HEK293 (cell line): ENCODE measurements around the gene SCD.

Source experiments
- CTCF ChIA-PET: fragments of 350-600 bp; formaldehyde crosslinking; extraction: SDS; loops from one replicate; lab custom pipeline; 2021; ENCODE audit warnings: antibody characterized with exemption; lab: Yijun Ruan, JAX
- POLR2A ChIA-PET: fragments of 300-600 bp; formaldehyde crosslinking; extraction: SDS; loops from one replicate; lab custom pipeline; 2020; ENCODE audit warnings: antibody characterized with exemption, inconsistent platforms; lab: Yijun Ruan, JAX
- H3K27ac ChIP-seq: fragments of 200-500 bp; sonication (Bioruptor generic); 2 replicates; pipeline ENCODE4 v1.5.1; 2014; ENCODE audit warnings: low read depth, low read length, control low read depth, inconsistent platforms; ENCODE audit errors: extremely low read depth
- H3K36me3 ChIP-seq, 2 experiments: fragments of 200-500 bp in 1 of 2; sonication (Bioruptor generic) in 1 of 2; 1 replicate in 1 of 2; 2 replicates in 1 of 2; pipeline ENCODE4 v1.5.1; 2014 to 2017; ENCODE audit warnings: inconsistent platforms in 2 of 2, low read length in 2 of 2; ENCODE audit not compliant: control insufficient read depth in 2 of 2, insufficient read depth in 1 of 2
- H3K4me1 ChIP-seq: fragments of 200-500 bp; sonication (Bioruptor generic); 2 replicates; pipeline ENCODE4 v1.5.1; 2014; ENCODE audit warnings: mild to moderate bottlenecking, low read length, inconsistent platforms; ENCODE audit not compliant: control insufficient read depth, insufficient read depth
- H3K4me3 ChIP-seq: 2 replicates; pipeline ENCODE4 v1.5.1; 2011; ENCODE audit warnings: low read depth, mild to moderate bottlenecking, control low read depth, low read length, moderate library complexity
- H3K9me3 ChIP-seq: fragments of 200-500 bp; sonication (Bioruptor generic); 2 replicates; pipeline ENCODE4 v1.5.1; 2014; ENCODE audit warnings: low read depth, low read length, inconsistent platforms; ENCODE audit not compliant: control insufficient read depth, insufficient read depth
- HOXA7 ChIP-seq: sonication (generic); formaldehyde crosslinking; IDR thresholded peaks from 2 replicates; pipeline ENCODE4 v1.8.1; 2022; ENCODE audit warnings: missing genetic modification reagents, borderline replicate concordance
- ZBTB1 ChIP-seq: fragments of 450-650 bp; formaldehyde crosslinking; IDR thresholded peaks from 2 replicates; pipeline ENCODE4 v1.5.1; 2016; ENCODE audit warnings: missing biosample characterization, missing genetic modification characterization
- ZFP69B ChIP-seq: fragments of 450-650 bp; formaldehyde crosslinking; IDR thresholded peaks from 2 replicates; pipeline ENCODE4 v1.5.1; 2016; ENCODE audit warnings: missing biosample characterization, missing genetic modification characterization
- ZNF112 ChIP-seq: fragments of 450-650 bp; formaldehyde crosslinking; IDR thresholded peaks from 2 replicates; pipeline ENCODE4 v1.5.0; 2017; ENCODE audit warnings: missing biosample characterization, missing genetic modification characterization
- ZNF2 ChIP-seq: fragments of 450-650 bp; formaldehyde crosslinking; IDR thresholded peaks from 2 replicates; pipeline ENCODE4 v1.5.1; 2016; ENCODE audit warnings: missing biosample characterization, missing genetic modification characterization
- ZNF23 ChIP-seq: fragments of 450-650 bp; formaldehyde crosslinking; IDR thresholded peaks from 2 replicates; pipeline ENCODE4 v1.5.1; 2016; ENCODE audit warnings: missing biosample characterization, missing genetic modification characterization, borderline replicate concordance
- ZNF292 ChIP-seq: fragments of 450-650 bp; formaldehyde crosslinking; IDR thresholded peaks from 2 replicates; pipeline ENCODE4 v1.5.1; 2016; ENCODE audit warnings: low read depth, missing biosample characterization, missing genetic modification characterization, borderline replicate concordance
- ZNF302 ChIP-seq: fragments of 450-650 bp; formaldehyde crosslinking; IDR thresholded peaks from 2 replicates; pipeline ENCODE4 v1.5.1; 2016; ENCODE audit warnings: missing biosample characterization, missing genetic modification characterization, low read depth
- ZNF394 ChIP-seq: fragments of 450-650 bp; formaldehyde crosslinking; IDR thresholded peaks from 2 replicates; pipeline ENCODE4 v1.5.1; 2016; ENCODE audit warnings: missing biosample characterization, missing genetic modification characterization, mild to moderate bottlenecking, moderate library complexity, borderline replicate concordance
- ZNF433 ChIP-seq: fragments of 450-650 bp; formaldehyde crosslinking; IDR thresholded peaks from 2 replicates; pipeline ENCODE4 v1.5.1; 2016; ENCODE audit warnings: missing biosample characterization, missing genetic modification characterization, low read depth
- ZNF521 ChIP-seq: fragments of 450-650 bp; formaldehyde crosslinking; IDR thresholded peaks from 2 replicates; pipeline ENCODE4 v1.5.1; 2017; ENCODE audit warnings: missing biosample characterization, mild to moderate bottlenecking, missing genetic modification characterization
- ZNF600 ChIP-seq: fragments of 450-650 bp; formaldehyde crosslinking; IDR thresholded peaks from 2 replicates; pipeline ENCODE4 v1.5.1; 2016; ENCODE audit warnings: missing biosample characterization, missing genetic modification characterization
- ZNF664 ChIP-seq: fragments of 450-650 bp; formaldehyde crosslinking; IDR thresholded peaks from 2 replicates; pipeline ENCODE4 v1.5.1; 2016; ENCODE audit warnings: missing biosample characterization, missing genetic modification characterization
- ZNF707 ChIP-seq: fragments of 450-650 bp; formaldehyde crosslinking; IDR thresholded peaks from 2 replicates; pipeline ENCODE4 v1.5.1; 2016; ENCODE audit warnings: missing biosample characterization, missing genetic modification characterization
- TF ChIP-seq, protein P1 (sequence below): fragments of 450-650 bp; formaldehyde crosslinking; IDR thresholded peaks from 2 replicates; pipeline ENCODE4 v1.5.1; 2017; ENCODE audit warnings: missing biosample characterization, missing genetic modification characterization
- TF ChIP-seq, protein P2 (sequence below): fragments of 450-650 bp; formaldehyde crosslinking; IDR thresholded peaks from 2 replicates; pipeline ENCODE4 v1.5.1; 2017; ENCODE audit warnings: missing biosample characterization, mild to moderate bottlenecking, missing genetic modification characterization, moderate library complexity
- TF ChIP-seq, protein P3 (sequence below): fragments of 450-650 bp; formaldehyde crosslinking; IDR thresholded peaks from 2 replicates; pipeline ENCODE4 v1.5.1; 2016; ENCODE audit warnings: missing biosample characterization, missing genetic modification characterization
- TF ChIP-seq, protein P4 (sequence below): fragments of 450-650 bp; formaldehyde crosslinking; conservative IDR thresholded peaks from 2 replicates; pipeline ENCODE4 v1.5.1; 2016; ENCODE audit warnings: low read depth, missing biosample characterization, missing genetic modification characterization
- TF ChIP-seq, protein P5 (sequence below): fragments of 450-650 bp; formaldehyde crosslinking; IDR thresholded peaks from 2 replicates; pipeline ENCODE4 v1.5.1; 2017; ENCODE audit warnings: missing biosample characterization, missing genetic modification characterization

Gene SCD

DNA sequence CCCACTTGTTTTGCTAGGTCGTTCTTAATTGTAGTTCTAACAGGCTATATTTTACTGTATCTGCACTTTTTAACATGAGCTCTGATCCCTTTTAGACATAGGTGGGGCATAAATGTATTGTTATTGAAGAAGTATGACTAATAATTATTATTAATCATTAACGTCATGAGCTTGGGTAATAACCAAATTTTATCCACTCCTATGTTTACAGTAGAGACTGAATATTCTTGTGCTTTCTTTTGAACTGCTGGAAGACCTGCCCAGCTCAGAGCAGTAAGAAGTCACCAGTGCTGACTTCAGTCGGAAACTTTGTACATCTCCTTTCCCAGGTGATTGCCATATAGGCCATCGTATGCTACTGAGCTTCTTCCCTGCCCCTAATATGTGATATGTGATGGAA is 35.7 kb upstream of the SCD start:
- CTCF ChIA-PET = interaction anchor here (0.5 to 2.5 kb wide), 6 partner anchors 9 to 612 kb away, joined by 4 to 11 read pairs (median 4); no protein-coding TSS in a partner anchor
- TF ChIP-seq ZNF2 (tag by site-specific recombination) (no peak), ZNF707 (tag by site-specific recombination) (no peak), ZNF433 (no peak), ZNF394 (no peak), ZBTB1 (tag by site-specific recombination) (no peak), ZNF112 (tag by site-specific recombination) (no peak), ZNF292 (tag by site-specific recombination) (no peak), HOXA7 (CRISPR knock-in tag) (no peak)
- TF ChIP-seq, protein P1, sequence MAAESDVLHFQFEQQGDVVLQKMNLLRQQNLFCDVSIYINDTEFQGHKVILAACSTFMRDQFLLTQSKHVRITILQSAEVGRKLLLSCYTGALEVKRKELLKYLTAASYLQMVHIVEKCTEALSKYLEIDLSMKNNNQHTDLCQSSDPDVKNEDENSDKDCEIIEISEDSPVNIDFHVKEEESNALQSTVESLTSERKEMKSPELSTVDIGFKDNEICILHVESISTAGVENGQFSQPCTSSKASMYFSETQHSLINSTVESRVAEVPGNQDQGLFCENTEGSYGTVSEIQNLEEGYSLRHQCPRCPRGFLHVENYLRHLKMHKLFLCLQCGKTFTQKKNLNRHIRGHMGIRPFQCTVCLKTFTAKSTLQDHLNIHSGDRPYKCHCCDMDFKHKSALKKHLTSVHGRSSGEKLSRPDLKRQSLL (tag by site-specific recombination) = no peak
- TF ChIP-seq, protein P2, sequence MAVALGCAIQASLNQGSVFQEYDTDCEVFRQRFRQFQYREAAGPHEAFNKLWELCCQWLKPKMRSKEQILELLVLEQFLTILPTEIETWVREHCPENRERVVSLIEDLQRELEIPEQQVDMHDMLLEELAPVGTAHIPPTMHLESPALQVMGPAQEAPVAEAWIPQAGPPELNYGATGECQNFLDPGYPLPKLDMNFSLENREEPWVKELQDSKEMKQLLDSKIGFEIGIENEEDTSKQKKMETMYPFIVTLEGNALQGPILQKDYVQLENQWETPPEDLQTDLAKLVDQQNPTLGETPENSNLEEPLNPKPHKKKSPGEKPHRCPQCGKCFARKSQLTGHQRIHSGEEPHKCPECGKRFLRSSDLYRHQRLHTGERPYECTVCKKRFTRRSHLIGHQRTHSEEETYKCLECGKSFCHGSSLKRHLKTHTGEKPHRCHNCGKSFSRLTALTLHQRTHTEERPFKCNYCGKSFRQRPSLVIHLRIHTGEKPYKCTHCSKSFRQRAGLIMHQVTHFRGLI (tag by site-specific recombination) = no peak
- TF ChIP-seq, all 188 proteins: peak for 0
- POLR2A ChIA-PET = no interaction called here
- Histone ChIP-seq H3K27ac (no peak overlapping the region), H3K4me1 (no peaks in the 10 kb centered on the region), H3K9me3 (no peaks in the 10 kb centered on the region), H3K36me3 (no peaks in the 10 kb centered on the region), H3K4me3 (no peak overlapping the region)

DNA sequence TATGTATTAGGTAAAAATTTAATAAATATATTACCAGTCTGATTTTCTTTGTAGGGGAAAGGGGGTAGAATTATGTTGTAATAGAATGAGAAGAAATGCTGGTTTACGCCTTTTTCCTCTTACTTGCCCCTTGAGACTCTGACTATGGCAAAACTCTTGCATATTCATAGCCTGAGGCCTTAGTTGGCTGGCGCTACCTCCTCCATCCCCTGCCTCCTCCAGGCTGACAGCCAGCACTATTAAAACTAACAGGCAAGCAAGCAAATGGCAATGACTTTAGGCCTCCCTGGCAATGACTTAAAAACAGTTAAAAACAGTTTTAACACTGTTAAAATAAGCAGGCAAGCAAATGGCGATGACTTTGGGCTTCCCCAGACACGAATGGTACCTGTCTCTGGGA is 31.4 kb upstream of the SCD start:
- no peak for TF ChIP-seq ZFP69B (tag by site-specific recombination)
- TF ChIP-seq ZNF23 (tag by site-specific recombination) = no peak
- TF ChIP-seq, protein P3, sequence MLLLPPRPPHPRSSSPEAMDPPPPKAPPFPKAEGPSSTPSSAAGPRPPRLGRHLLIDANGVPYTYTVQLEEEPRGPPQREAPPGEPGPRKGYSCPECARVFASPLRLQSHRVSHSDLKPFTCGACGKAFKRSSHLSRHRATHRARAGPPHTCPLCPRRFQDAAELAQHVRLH (tag by site-specific recombination) = no peak
- TF ChIP-seq, protein P4, sequence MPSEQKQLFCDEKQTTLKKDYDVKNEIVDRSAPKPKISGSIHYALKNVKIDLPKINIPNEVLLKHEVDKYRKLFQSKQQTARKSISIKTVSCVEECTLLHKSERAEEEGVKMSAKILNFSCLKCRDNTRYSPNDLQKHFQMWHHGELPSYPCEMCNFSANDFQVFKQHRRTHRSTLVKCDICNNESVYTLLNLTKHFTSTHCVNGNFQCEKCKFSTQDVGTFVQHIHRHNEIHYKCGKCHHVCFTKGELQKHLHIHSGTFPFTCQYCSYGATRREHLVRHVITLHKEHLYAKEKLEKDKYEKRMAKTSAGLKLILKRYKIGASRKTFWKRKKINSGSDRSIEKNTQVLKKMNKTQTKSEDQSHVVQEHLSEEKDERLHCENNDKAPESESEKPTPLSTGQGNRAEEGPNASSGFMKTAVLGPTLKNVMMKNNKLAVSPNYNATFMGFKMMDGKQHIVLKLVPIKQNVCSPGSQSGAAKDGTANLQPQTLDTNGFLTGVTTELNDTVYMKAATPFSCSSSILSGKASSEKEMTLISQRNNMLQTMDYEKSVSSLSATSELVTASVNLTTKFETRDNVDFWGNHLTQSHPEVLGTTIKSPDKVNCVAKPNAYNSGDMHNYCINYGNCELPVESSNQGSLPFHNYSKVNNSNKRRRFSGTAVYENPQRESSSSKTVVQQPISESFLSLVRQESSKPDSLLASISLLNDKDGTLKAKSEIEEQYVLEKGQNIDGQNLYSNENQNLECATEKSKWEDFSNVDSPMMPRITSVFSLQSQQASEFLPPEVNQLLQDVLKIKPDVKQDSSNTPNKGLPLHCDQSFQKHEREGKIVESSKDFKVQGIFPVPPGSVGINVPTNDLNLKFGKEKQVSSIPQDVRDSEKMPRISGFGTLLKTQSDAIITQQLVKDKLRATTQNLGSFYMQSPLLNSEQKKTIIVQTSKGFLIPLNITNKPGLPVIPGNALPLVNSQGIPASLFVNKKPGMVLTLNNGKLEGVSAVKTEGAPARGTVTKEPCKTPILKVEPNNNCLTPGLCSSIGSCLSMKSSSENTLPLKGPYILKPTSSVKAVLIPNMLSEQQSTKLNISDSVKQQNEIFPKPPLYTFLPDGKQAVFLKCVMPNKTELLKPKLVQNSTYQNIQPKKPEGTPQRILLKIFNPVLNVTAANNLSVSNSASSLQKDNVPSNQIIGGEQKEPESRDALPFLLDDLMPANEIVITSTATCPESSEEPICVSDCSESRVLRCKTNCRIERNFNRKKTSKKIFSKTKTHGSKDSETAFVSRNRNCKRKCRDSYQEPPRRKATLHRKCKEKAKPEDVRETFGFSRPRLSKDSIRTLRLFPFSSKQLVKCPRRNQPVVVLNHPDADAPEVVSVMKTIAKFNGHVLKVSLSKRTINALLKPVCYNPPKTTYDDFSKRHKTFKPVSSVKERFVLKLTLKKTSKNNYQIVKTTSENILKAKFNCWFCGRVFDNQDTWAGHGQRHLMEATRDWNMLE (tag by site-specific recombination) = no peak
- TF ChIP-seq ZNF302 (tag by site-specific recombination) = no peak
- no peak for TF ChIP-seq ZNF600 (tag by site-specific recombination)
- TF ChIP-seq ZNF521 (tag by site-specific recombination) = no peak
- TF ChIP-seq, protein P5, sequence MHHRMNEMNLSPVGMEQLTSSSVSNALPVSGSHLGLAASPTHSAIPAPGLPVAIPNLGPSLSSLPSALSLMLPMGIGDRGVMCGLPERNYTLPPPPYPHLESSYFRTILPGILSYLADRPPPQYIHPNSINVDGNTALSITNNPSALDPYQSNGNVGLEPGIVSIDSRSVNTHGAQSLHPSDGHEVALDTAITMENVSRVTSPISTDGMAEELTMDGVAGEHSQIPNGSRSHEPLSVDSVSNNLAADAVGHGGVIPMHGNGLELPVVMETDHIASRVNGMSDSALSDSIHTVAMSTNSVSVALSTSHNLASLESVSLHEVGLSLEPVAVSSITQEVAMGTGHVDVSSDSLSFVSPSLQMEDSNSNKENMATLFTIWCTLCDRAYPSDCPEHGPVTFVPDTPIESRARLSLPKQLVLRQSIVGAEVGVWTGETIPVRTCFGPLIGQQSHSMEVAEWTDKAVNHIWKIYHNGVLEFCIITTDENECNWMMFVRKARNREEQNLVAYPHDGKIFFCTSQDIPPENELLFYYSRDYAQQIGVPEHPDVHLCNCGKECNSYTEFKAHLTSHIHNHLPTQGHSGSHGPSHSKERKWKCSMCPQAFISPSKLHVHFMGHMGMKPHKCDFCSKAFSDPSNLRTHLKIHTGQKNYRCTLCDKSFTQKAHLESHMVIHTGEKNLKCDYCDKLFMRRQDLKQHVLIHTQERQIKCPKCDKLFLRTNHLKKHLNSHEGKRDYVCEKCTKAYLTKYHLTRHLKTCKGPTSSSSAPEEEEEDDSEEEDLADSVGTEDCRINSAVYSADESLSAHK = no peak
- no peak for TF ChIP-seq ZNF664 (tag by site-specific recombination)
- CTCF ChIA-PET = no interaction called here
- Histone ChIP-seq H3K27ac (no peak overlapping the region), H3K4me3 (no peak overlapping the region), H3K4me1 (no peaks in the 10 kb centered on the region), H3K36me3 (no peaks in the 10 kb centered on the region), H3K9me3 (no peaks in the 10 kb centered on the region)
- POLR2A ChIA-PET = no interaction called here
